Adrenal gland (tissue), 12 donors: ENCODE data around the gene CEP57. TPM values are rescaled to one million over a fixed set of nuclear protein-coding genes. Genes with fewer than 3 reads are reported as not detected.

Experiments
- DNase-seq, 7 donors: peaks; one replicate each; pipeline ENCODE4 v3.0.0-alpha.2; 2019 to 2020
- H3K27ac ChIP-seq, 5 donors: fragments of 200-600 bp; sonication (generic) in 4 of 5; 1 replicate in 3 of 5; 2 replicates in 2 of 5; pipeline versions ENCODE4 v1.5.1 to v1.8.0; 2016 to 2020; ENCODE audit warnings: mild to moderate bottlenecking in 1 of 5
- H3K27me3 ChIP-seq: fragments of 200-600 bp; 2 replicates; pipeline ENCODE4 v1.8.0; 2021
- H3K36me3 ChIP-seq, 2 donors: fragments of 200-600 bp; replicated peaks in 1 of 2; 1 replicate in 1 of 2; 2 replicates in 1 of 2; pipeline versions ENCODE4 v1.5.1 to v1.8.0; 2018 to 2022
- H3K4me1 ChIP-seq, 2 donors: fragments of 200-600 bp; replicated peaks in 1 of 2; 1 replicate in 1 of 2; 2 replicates in 1 of 2; pipeline versions ENCODE4 v1.5.1 to v1.8.0; 2018 to 2021
- H3K4me3 ChIP-seq, 4 donors: fragments of 200-600 bp; sonication (generic) in 3 of 4; one replicate each; pipeline ENCODE4 v1.5.1; 2016 to 2018
- H3K9me3 ChIP-seq, 3 donors: fragments of 200-600 bp; sonication (generic) in 1 of 3; replicated peaks in 1 of 3; 1 replicate in 2 of 3; 2 replicates in 1 of 3; pipeline versions ENCODE4 v1.5.1 to v1.8.0; 2016 to 2021
- POLR2A ChIP-seq, 2 donors: fragments of 450-650 bp; IDR thresholded peaks; one replicate each; pipeline ENCODE4 v1.6.1; 2017; ENCODE audit warnings: antibody characterized with exemption in 2 of 2, mild to moderate bottlenecking in 2 of 2, moderate library complexity in 1 of 2
- WGBS, 4 donors: extraction: QIAGEN DNeasy Blood & Tissue Kit in 2 of 4; methylation state at CpG; one replicate each; pipeline versions ENCODE4 v1.1.5 to v1.1.7; 2013 to 2017; 5-methylcytosine and 5-hydroxymethylcytosine counted together
- intact Hi-C, 2 donors: fragments of 100-400 bp; cut with DNase I; formaldehyde crosslinking; loops; one replicate each; pipeline versions ENCODE4 v1.14.1 to v1.15.0; 2022 to 2023
- polyA plus RNA-seq, 3 donors: library from polyadenylated mRNA; stranded (reverse); fragments of 200-250 nt in 2 of 3; fragments of 350-450 nt in 1 of 3; fragmentation: Illumina TruSeq in 1 of 3; extraction: RNeasy Lipid Tissue Mini Kit (QIAGEN cat#74804) in 1 of 3; gene quantifications; one replicate each; pipeline ENCODE4 v1.2.3, GENCODE V29; 2013 to 2014
- total RNA-seq, 9 donors: library from RNA; depleted of rRNA in 4 of 9; stranded (reverse); fragments of >200 nt in 4 of 9; fragments of 120-200 nt in 1 of 9; fragmentation: NEBNext Ultra II Directional in 1 of 9; extraction: Animal tissue kit (Norgen Biotek cat#: 25700) in 1 of 9; gene quantifications; one replicate each; pipeline versions ENCODE4 v1.1.0 to v1.2.4, GENCODE V29; 2013 to 2023
- TF ChIP-seq, protein P1 (sequence below), 6 experiments: fragments of 450-650 bp in 4 of 6; fragments of 200-600 bp in 2 of 6; sonication (generic) in 1 of 6; IDR thresholded peaks; 1 replicate in 5 of 6; 2 replicates in 1 of 6; pipeline versions ENCODE4 v1.5.1 to v1.8.0; 2016 to 2021; ENCODE audit warnings: antibody characterized with exemption in 6 of 6, mild to moderate bottlenecking in 2 of 6, moderate library complexity in 1 of 6
- donor health status: healthy with polysubstance abuse.
- donor health status: Bipolar disorder and iron deficiency.
- donor health status: DM: yes; HTN: yes; CAD: no.
- donor health status: DM: no; HTN: no; CAD: no.
- donor health status: DM: no; HTN: no; CAD: no.
- donor health status: DM: yes; HTN: yes; CAD: no.

Gene CEP57
- total and polyA plus RNA-seq, 12 donors: 12.9 to 56.7 (median 31.6) TPM

DNA sequence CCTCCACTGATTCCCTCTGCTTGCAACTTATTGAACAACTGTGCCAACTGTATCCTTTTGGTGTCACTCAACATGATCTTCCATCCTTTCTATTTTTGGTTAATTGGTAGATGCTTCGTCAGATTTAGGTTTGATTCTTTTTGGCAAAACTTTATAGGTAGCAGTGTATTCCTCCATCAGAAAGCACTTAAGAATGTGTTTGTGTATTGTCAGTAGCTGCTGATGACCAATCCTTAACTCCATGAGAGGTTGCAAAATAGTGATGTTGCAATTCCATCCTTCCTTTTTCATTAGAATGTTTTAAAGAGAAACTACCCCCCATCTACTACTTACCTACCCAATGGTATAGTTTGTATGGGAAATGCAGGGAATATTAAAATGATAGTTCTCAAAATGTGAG is 22.8 kb upstream of the CEP57 start:
- no peaks in the 10 kb centered on the region for H3K27me3 ChIP-seq
- intact Hi-C loops: loop anchor here in 1 of 2 donors (10.0 kb wide), 1 partner anchor 803 kb away; no protein-coding TSS in a partner anchor
- no peak overlapping the region for H3K4me3 ChIP-seq
- H3K9me3 ChIP-seq: no peaks in the 10 kb centered on the region
- 68 to 82% (median 75%) methylated on average over 1 of the region's 1 CpG for WGBS, 4 donors
- H3K36me3 ChIP-seq: peaks cover 0 to 8% of the 10 kb centered on the region in 2 donors
- no peaks in the 10 kb centered on the region for H3K4me1 ChIP-seq
- H3K27ac ChIP-seq: no peak overlapping the region
- no peak for DNase-seq
- no peak for TF ChIP-seq POLR2A (IDR thresholded peaks at IDR 0.05)
- TF ChIP-seq, protein P1, sequence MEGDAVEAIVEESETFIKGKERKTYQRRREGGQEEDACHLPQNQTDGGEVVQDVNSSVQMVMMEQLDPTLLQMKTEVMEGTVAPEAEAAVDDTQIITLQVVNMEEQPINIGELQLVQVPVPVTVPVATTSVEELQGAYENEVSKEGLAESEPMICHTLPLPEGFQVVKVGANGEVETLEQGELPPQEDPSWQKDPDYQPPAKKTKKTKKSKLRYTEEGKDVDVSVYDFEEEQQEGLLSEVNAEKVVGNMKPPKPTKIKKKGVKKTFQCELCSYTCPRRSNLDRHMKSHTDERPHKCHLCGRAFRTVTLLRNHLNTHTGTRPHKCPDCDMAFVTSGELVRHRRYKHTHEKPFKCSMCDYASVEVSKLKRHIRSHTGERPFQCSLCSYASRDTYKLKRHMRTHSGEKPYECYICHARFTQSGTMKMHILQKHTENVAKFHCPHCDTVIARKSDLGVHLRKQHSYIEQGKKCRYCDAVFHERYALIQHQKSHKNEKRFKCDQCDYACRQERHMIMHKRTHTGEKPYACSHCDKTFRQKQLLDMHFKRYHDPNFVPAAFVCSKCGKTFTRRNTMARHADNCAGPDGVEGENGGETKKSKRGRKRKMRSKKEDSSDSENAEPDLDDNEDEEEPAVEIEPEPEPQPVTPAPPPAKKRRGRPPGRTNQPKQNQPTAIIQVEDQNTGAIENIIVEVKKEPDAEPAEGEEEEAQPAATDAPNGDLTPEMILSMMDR (IDR thresholded peaks at IDR 0.05): no peak

DNA sequence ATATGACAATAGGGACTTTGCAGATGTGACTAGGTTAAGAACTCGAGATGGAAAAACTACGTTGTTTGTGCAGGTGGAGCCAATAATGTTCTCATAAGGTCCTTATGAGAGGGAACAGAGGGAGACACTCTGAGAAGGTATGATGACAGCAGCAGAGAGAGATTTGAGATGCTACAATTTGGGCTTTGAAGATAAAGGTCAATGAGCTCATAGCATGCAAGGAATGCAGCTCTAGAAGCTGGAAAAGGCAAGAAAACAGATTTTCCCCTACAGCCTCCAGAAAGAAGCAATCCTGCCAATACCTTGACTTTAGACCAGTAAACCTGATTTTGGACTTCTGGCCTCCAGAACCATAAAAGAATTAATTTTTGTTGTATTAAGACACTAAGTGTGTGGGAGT is 21.8 kb upstream of the CEP57 start:
- intact Hi-C loops: loop anchor here in 1 of 2 donors (10.0 kb wide), 1 partner anchor 804 kb away; no protein-coding TSS in a partner anchor
- DNase-seq: no peak
- H3K27me3 ChIP-seq: no peaks in the 10 kb centered on the region
- no peak for TF ChIP-seq POLR2A (IDR thresholded peaks at IDR 0.05)
- TF ChIP-seq, protein P1 (IDR thresholded peaks at IDR 0.05): no peak
- H3K27ac ChIP-seq: no peak overlapping the region
- peaks cover 0 to 13% of the 10 kb centered on the region in 2 donors for H3K36me3 ChIP-seq
- H3K4me1 ChIP-seq: no peaks in the 10 kb centered on the region
- no peak overlapping the region for H3K4me3 ChIP-seq
- 82 to 94% (median 92%) methylated on average over 2 of the region's 2 CpGs for WGBS, 4 donors
- no peaks in the 10 kb centered on the region for H3K9me3 ChIP-seq

DNA sequence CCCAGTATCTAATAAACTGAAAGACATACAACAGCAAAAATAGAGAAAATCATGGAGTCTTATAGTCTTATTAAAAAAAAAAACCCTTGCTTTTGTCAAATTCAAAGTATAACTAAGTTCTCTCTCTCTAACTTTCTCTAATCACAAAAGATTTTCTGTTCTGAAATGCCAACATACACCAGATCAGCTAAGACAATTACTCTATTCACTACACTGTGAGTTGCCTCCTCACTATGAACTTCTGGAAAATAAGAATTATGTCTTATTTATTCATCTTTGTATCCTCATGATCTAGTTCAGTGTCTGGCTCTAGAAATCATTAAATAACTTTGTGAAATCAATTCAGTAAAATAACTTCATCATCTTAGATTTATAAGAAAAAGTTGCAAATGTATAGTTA is 13.4 kb upstream of the CEP57 start:
- Histone ChIP-seq H3K4me1 (peaks cover 0 to 4% of the 10 kb centered on the region in 2 donors), H3K36me3 (peaks cover 0 to 76% of the 10 kb centered on the region in 2 donors), H3K9me3 (no peaks in the 10 kb centered on the region), H3K27ac (no peak overlapping the region), H3K4me3 (no peak overlapping the region), H3K27me3 (no peaks in the 10 kb centered on the region)
- intact Hi-C loops: no loop called here
- no peak for TF ChIP-seq POLR2A (IDR thresholded peaks at IDR 0.05)
- TF ChIP-seq, protein P1 (IDR thresholded peaks at IDR 0.05): no peak
- DNase-seq: no peak

DNA sequence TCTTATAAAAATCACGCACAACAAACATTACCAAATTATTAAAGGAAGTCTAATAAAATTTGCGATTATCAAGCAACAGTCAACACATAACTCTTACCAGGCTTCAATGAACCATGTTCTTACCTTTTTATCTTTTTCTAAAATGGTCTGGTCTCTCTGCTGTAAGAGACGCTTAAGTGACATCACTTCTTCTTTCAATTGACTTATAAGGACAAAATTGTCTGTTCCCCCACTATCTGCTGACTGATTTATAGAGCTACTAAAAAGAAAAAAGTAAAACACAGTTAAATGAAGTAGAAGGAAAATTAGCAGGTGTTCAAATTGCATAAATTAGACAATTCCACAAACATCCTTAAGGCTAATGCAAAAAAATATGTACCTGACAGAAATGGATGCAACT is 11.6 kb upstream of the CEP57 start:
- WGBS, 4 donors: 86 to 95% (median 92%) methylated on average over 3 of the region's 3 CpGs
- Histone ChIP-seq H3K4me1 (peaks cover 0 to 4% of the 10 kb centered on the region in 2 donors), H3K36me3 (peaks cover 0 to 88% of the 10 kb centered on the region in 2 donors), H3K27me3 (no peaks in the 10 kb centered on the region), H3K9me3 (no peaks in the 10 kb centered on the region), H3K4me3 (no peak overlapping the region), H3K27ac (no peak overlapping the region)
- intact Hi-C loops: no loop called here
- no peak for DNase-seq
- TF ChIP-seq POLR2A (IDR thresholded peaks at IDR 0.05): no peak

DNA sequence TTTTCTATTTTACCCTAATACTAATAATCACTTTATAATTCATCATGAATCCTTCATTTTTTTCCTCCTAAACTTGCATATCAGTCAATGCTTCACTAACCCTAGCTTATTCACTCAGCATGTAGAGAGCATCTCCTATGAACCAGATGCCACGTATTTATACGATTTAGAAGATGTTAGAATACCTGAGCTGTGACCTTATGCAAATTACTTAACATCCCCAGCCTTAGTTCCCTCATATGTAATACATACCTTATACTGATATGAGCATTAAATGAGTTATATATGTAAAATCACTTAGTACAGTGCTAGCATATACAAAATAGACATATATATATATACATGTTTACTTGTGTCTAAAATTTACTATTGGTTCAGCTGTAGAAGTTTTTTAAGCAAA is 9.8 kb upstream of the CEP57 start:
- no peak for TF ChIP-seq POLR2A (IDR thresholded peaks at IDR 0.05)
- TF ChIP-seq, protein P1 (IDR thresholded peaks at IDR 0.05): no peak
- whole genome bisulfite sequencing, 4 donors: 87 to 96% (median 91%) methylated on average over 2 of the region's 2 CpGs
- Histone ChIP-seq H3K36me3 (peaks cover 0 to 88% of the 10 kb centered on the region in 2 donors), H3K4me3 (no peak overlapping the region), H3K4me1 (peaks cover 0 to 4% of the 10 kb centered on the region in 2 donors), H3K27me3 (no peaks in the 10 kb centered on the region), H3K27ac (no peak overlapping the region), H3K9me3 (no peaks in the 10 kb centered on the region)
- intact Hi-C loops: no loop called here
- no peak for DNase-seq
